Measurements from ENCODE around the gene ARMC3. TPM values are rescaled to one million over a fixed set of nuclear protein-coding genes. Genes with fewer than 3 reads are reported as not detected.
"Not testable (repeated sequence)": the region's sequence is repeated elsewhere in the genome, so short reads cannot be mapped to it uniquely, and the experiment has no call there.

ARMC3 gene
- total RNA-seq, 1 donor from 2014 or later, result 1.5 TPM

DNA sequence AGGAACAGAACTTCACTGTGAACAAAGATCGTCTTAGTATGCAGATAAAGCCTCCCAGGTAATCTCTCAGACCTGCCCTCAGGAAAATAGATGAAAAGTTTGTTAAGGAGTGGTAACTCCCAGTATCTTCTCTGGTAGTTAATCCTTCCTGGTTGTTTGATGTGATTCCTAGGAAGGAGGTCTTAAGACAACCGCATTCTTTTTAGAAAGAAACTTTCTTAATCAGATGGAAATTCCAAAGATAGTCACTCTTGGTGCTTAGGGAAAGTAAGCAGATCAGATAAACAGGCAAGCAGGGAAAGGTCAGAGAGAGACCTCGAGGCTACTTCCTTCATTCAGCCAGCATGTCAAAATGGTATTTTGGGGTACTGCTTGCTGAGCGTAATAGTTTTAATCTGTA, 30.5 kb upstream of the ARMC3 start:
- Mint-ChIP-seq H3K4me1 (peaks cover 8% of the 10 kb centered on the region), H3K27me3 (ENCODE audit: low read depth) (no peaks in the 10 kb centered on the region), H3K9me3 (peaks cover 13% of the 10 kb centered on the region), H3K27ac (ENCODE audit: unreplicated experiment) (no peak overlapping the region), H3K36me3 (ENCODE audit: low read depth) (peaks cover 3% of the 10 kb centered on the region), H3K4me3 (no peak overlapping the region)
- TF ChIP-seq, protein P1, sequence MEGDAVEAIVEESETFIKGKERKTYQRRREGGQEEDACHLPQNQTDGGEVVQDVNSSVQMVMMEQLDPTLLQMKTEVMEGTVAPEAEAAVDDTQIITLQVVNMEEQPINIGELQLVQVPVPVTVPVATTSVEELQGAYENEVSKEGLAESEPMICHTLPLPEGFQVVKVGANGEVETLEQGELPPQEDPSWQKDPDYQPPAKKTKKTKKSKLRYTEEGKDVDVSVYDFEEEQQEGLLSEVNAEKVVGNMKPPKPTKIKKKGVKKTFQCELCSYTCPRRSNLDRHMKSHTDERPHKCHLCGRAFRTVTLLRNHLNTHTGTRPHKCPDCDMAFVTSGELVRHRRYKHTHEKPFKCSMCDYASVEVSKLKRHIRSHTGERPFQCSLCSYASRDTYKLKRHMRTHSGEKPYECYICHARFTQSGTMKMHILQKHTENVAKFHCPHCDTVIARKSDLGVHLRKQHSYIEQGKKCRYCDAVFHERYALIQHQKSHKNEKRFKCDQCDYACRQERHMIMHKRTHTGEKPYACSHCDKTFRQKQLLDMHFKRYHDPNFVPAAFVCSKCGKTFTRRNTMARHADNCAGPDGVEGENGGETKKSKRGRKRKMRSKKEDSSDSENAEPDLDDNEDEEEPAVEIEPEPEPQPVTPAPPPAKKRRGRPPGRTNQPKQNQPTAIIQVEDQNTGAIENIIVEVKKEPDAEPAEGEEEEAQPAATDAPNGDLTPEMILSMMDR (conservative IDR thresholded peaks at IDR 0.05), result no peak
- DNase-seq (ENCODE audit: low read depth, low spot score), result no peak

DNA sequence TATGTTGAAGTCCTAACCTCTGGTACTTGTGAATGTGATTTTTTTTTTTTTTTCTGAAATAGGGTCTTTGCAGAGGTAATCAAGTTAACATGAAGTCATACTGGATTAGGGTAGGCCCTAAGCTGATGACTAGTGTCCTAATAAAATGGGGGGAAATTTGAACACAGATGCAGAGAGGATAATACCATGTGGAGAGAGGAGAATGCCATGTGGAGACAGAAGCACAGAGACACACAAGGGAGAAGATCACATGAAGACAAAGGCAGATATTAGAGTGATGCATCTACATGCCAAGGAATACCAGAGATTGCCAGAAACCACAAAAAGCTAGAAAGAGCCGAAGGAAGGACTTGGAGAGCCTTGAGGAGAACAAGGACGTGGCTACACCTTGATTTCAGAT, 28.5 kb upstream of the ARMC3 start:
- DNase-seq (ENCODE audit: low read depth, low spot score), result no peak
- H3K4me1 Mint-ChIP-seq, result peaks cover 8% of the 10 kb centered on the region
- H3K27me3 Mint-ChIP-seq (ENCODE audit: low read depth), result no peaks in the 10 kb centered on the region

GRCh38 chr10:22899775-22900174, 28.1 kb upstream of the ARMC3 start:
- TF ChIP-seq, protein P1 (conservative IDR thresholded peaks at IDR 0.05), result no peak
- H3K27ac Mint-ChIP-seq (ENCODE audit: unreplicated experiment), result no peak overlapping the region
- H3K27me3 Mint-ChIP-seq (ENCODE audit: low read depth), result no peaks in the 10 kb centered on the region
- H3K36me3 Mint-ChIP-seq (ENCODE audit: low read depth), result peaks cover 3% of the 10 kb centered on the region
- no peak overlapping the region for H3K4me3 Mint-ChIP-seq
- H3K4me1 Mint-ChIP-seq, result peaks cover 7% of the 10 kb centered on the region
- peaks cover 11% of the 10 kb centered on the region for H3K9me3 Mint-ChIP-seq
- DNase-seq (ENCODE audit: low read depth, low spot score), result no peak

More for the DNA sequence above, 28.5 kb upstream of the ARMC3 start:
- H3K9me3 Mint-ChIP-seq, result peaks cover 11% of the 10 kb centered on the region
- H3K36me3 Mint-ChIP-seq (ENCODE audit: low read depth), result peaks cover 3% of the 10 kb centered on the region
- TF ChIP-seq, protein P1 (conservative IDR thresholded peaks at IDR 0.05), result no peak
- no peak overlapping the region for H3K27ac Mint-ChIP-seq (ENCODE audit: unreplicated experiment)
- H3K4me3 Mint-ChIP-seq, result no peak overlapping the region

DNA sequence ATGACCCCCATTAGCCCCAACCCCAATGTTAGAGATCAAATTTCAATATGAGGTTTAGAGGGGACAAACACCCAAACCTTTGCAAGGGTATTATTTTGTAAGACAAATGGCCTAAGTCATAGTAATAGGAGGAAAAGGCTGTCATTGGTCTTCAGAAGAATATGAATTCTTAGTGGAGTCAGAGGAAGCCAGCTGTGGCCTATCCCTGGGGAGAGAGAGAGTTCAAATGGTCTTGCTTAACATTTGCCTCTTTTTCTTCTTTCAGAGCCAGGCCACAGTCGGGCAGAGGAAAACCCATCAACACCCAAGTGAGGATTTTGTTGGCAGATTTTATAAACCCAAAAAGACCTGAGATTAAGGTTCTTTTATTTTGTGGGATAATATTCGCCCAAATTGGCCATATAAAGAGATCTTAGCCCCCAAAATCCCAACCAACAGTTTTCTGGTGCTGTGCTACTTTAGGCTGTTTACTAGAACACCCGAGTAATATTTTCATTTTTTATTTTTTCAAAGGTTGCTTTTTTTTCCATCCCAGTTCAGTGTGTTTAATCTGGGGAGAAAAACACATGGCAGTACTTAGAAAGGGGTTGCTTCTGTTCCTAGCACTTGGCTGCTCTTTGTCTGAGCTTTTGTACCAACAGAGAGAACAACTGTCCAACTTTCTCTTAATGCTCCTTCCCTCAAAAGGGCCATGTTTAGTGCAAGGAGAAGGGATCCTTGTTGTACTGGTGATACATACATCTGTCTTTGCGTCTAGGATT, 26.8 kb upstream of the ARMC3 start:
- H3K27me3 Mint-ChIP-seq (ENCODE audit: low read depth), result no peaks in the 10 kb centered on the region
- H3K27ac Mint-ChIP-seq (ENCODE audit: unreplicated experiment), result no peak overlapping the region
- H3K36me3 Mint-ChIP-seq (ENCODE audit: low read depth), result peaks cover 3% of the 10 kb centered on the region
- H3K9me3 Mint-ChIP-seq, result peaks cover 11% of the 10 kb centered on the region
- TF ChIP-seq, protein P1 (conservative IDR thresholded peaks at IDR 0.05), result no peak
- no peak overlapping the region for H3K4me3 Mint-ChIP-seq
- no peak for DNase-seq (ENCODE audit: low read depth, low spot score)
- H3K4me1 Mint-ChIP-seq, result no peaks in the 10 kb centered on the region

DNA sequence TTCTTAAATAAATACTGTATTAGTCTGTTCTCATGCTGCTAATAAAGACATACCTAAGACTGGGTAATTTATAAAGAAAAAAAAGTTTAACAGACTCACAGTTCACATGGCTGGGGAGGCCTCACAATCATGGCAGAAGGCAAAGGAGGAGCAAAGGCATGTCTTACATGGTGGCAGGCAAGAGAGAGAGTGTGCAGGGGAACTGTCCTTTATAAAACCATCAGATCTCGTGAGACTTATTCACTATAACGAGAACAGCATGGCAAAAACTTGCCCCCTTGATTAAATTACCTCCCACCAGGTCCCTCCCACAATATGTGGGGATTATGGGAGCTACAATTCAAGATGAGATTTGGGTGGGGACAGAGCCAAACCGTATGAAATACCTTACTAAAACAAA, 25.7 kb upstream of the ARMC3 start:
- H3K27me3 Mint-ChIP-seq (ENCODE audit: low read depth); H3K4me3 Mint-ChIP-seq; H3K36me3 Mint-ChIP-seq (ENCODE audit: low read depth); H3K27ac Mint-ChIP-seq (ENCODE audit: unreplicated experiment); DNase-seq (ENCODE audit: low read depth, low spot score); H3K4me1 Mint-ChIP-seq: not testable (repeated sequence)
- H3K9me3 Mint-ChIP-seq, result peaks cover 11% of the 10 kb centered on the region

DNA sequence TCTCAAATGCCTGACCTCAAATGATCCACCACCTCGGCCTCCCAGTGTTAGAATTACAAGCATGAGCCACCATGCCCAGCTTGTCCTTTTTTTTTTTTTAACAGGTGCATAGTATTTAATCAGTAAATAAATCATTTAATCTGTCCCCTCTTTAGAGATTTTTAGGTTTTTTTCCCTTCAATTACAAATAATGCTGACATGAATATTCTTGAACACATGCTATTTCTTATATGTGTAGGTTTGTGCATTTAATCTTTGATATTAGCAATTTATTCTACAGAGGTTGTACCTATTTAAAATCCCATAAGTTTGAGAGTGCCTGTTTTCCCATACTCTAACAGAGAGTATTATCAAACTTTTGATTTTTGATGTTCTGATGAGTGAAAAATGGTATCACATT, 24.2 kb upstream of the ARMC3 start:
- Mint-ChIP-seq H3K4me1 (no peaks in the 10 kb centered on the region), H3K36me3 (ENCODE audit: low read depth) (peaks cover 5% of the 10 kb centered on the region), H3K4me3 (no peak overlapping the region), H3K27me3 (ENCODE audit: low read depth) (no peaks in the 10 kb centered on the region), H3K27ac (ENCODE audit: unreplicated experiment) (no peak overlapping the region), H3K9me3 (peaks cover 18% of the 10 kb centered on the region)
- no peak for DNase-seq (ENCODE audit: low read depth, low spot score)
- TF ChIP-seq, protein P1 (conservative IDR thresholded peaks at IDR 0.05), result no peak
